MM.1S (cell line): Measurements from ENCODE around the gene RINL.

ENCODE experiments used
- DNase-seq: peaks from one replicate; pipeline ENCODE4 v3.0.0-alpha.2; 2015
- H2AFZ ChIP-seq: fragments of 300-600 bp; sonication (generic); 2 replicates; pipeline ENCODE4 v1.6.0; 2016; ENCODE audit warnings: antibody characterized with exemption, low read length
- H3F3A ChIP-seq: fragments of 300-600 bp; sonication (generic); 2 replicates; pipeline ENCODE4 v1.6.1; 2016; ENCODE audit warnings: mild to moderate bottlenecking, antibody characterized with exemption, low read length, moderate library complexity, mixed read lengths; ENCODE audit not compliant: insufficient read depth
- H3K27ac ChIP-seq: fragments of 300-600 bp; sonication (generic); 2 replicates; pipeline ENCODE4 v1.5.1; 2016; ENCODE audit warnings: mild to moderate bottlenecking, low read length
- H3K27me3 ChIP-seq: fragments of 300-600 bp; sonication (generic); replicated peaks from 2 replicates; pipeline ENCODE4 v1.6.0; 2016; ENCODE audit warnings: low read length; ENCODE audit not compliant: insufficient read depth
- H3K36me3 ChIP-seq: fragments of 300-600 bp; sonication (generic); replicated peaks from 2 replicates; pipeline ENCODE4 v1.6.1; 2016; ENCODE audit warnings: mild to moderate bottlenecking, low read length, mixed read lengths; ENCODE audit not compliant: insufficient read depth
- H3K4me1 ChIP-seq: fragments of 300-600 bp; sonication (generic); 2 replicates; pipeline ENCODE4 v1.6.1; 2016; ENCODE audit warnings: low read length, mixed read lengths
- H3K4me2 ChIP-seq: fragments of 300-600 bp; sonication (generic); 2 replicates; pipeline ENCODE4 v1.6.0; 2016; ENCODE audit warnings: low read depth, low read length
- H3K4me3 ChIP-seq: fragments of 300-600 bp; sonication (generic); 2 replicates; pipeline ENCODE4 v1.5.1; 2016; ENCODE audit warnings: low read length, mixed read lengths
- H3K79me2 ChIP-seq: fragments of 300-600 bp; sonication (generic); 2 replicates; pipeline ENCODE4 v1.6.1; 2016; ENCODE audit warnings: mixed run types, low read length, mixed read lengths
- H3K9ac ChIP-seq: fragments of 300-600 bp; sonication (generic); 2 replicates; pipeline ENCODE4 v1.6.1; 2016; ENCODE audit warnings: low read length, mixed read lengths
- H3K9me2 ChIP-seq: fragments of 300-600 bp; sonication (generic); replicated peaks from 2 replicates; pipeline ENCODE4 v1.6.1; 2016; ENCODE audit warnings: mild to moderate bottlenecking, low read length, mixed read lengths; ENCODE audit not compliant: insufficient read depth
- H3K9me3 ChIP-seq: fragments of 300-600 bp; sonication (generic); replicated peaks from 2 replicates; pipeline ENCODE4 v1.6.1; 2016; ENCODE audit warnings: mild to moderate bottlenecking, low read length, mixed read lengths; ENCODE audit not compliant: insufficient read depth
- H4K20me1 ChIP-seq: fragments of 300-600 bp; sonication (generic); 2 replicates; pipeline ENCODE4 v1.6.1; 2016; ENCODE audit warnings: mild to moderate bottlenecking, low read length, moderate library complexity, mixed read lengths; ENCODE audit not compliant: insufficient read depth
- CTCF ChIP-seq: fragments of 300-600 bp; sonication (generic); IDR thresholded peaks from 2 replicates; pipeline ENCODE4 v1.5.1; 2016; ENCODE audit warnings: antibody characterized with exemption, low read length, mixed read lengths
- EZH2 ChIP-seq: fragments of 300-600 bp; sonication (generic); optimal IDR thresholded peaks from 2 replicates; pipeline ENCODE3; 2017; ENCODE audit warnings: low read depth, mild to moderate bottlenecking, antibody characterized with exemption, low read length, mixed read lengths
- EZH2phosphoT487 ChIP-seq: fragments of 300-600 bp; sonication (generic); IDR thresholded peaks from 2 replicates; pipeline ENCODE4 v1.6.1; 2018; ENCODE audit warnings: antibody characterized with exemption, low read length

The RINL gene

GRCh38 chr19:38853214-38853613 is 24.9 kb downstream of the RINL start:
- H3K4me3 ChIP-seq = peak overlapping the region; percentile 68
- peak overlapping the region; percentile 90 for H3K4me2 ChIP-seq
- no peak for TF ChIP-seq EZH2
- TF ChIP-seq CTCF = no peak
- no peak for TF ChIP-seq EZH2phosphoT487
- H3K9me2 ChIP-seq = no peaks in the 10 kb centered on the region
- H4K20me1 ChIP-seq = peaks cover 3% of the 10 kb centered on the region; the same call in 1 of the 2 replicates
- peaks cover 27% of the 10 kb centered on the region for H3K79me2 ChIP-seq
- peak overlapping the region; percentile 99 for H3K9ac ChIP-seq
- no peak for DNase-seq
- H3K9me3 ChIP-seq = no peaks in the 10 kb centered on the region
- peak overlapping the region; percentile 96; the same call in 1 of the 2 replicates for H3K27ac ChIP-seq
- peaks cover 23% of the 10 kb centered on the region for H3F3A ChIP-seq
- H3K27me3 ChIP-seq = no peaks in the 10 kb centered on the region
- peak overlapping the region; percentile 40 for H2AFZ ChIP-seq
- H3K36me3 ChIP-seq = no peaks in the 10 kb centered on the region
- H3K4me1 ChIP-seq = peaks cover 22% of the 10 kb centered on the region

- Histone ChIP-seq H3K27ac (peak overlapping the region; percentile 96), H3K4me3 (peak overlapping the region; percentile 68), H3K9ac (peak overlapping the region; percentile 99), H2AFZ (peak overlapping the region; percentile 40), H4K20me1 (peaks cover 3% of the 10 kb centered on the region; the same call in 1 of the 2 replicates), H3K4me2 (peak overlapping the region; percentile 90), H3K36me3 (no peaks in the 10 kb centered on the region), H3K27me3 (no peaks in the 10 kb centered on the region), H3K79me2 (peaks cover 35% of the 10 kb centered on the region), H3K4me1 (peaks cover 17% of the 10 kb centered on the region), H3K9me2 (no peaks in the 10 kb centered on the region), H3K9me3 (no peaks in the 10 kb centered on the region), H3F3A (peaks cover 19% of the 10 kb centered on the region)
- TF ChIP-seq EZH2 (no peak), EZH2phosphoT487 (no peak)
- peak; percentile 64 for DNase-seq
Observed at GRCh38 chr19:38852231-38853044, 25.6 kb downstream of the RINL start.

GRCh38 chr19:38851622-38852230 is 26.3 kb downstream of the RINL start:
- no peaks in the 10 kb centered on the region for H3K27me3 ChIP-seq
- H2AFZ ChIP-seq = peak overlapping the region; percentile 68

More at GRCh38 chr19:38851622-38852230, 26.3 kb downstream of the RINL start:
- Histone ChIP-seq H3K9ac (peak overlapping the region; percentile 99), H3K9me2 (no peaks in the 10 kb centered on the region), H4K20me1 (peaks cover 3% of the 10 kb centered on the region; the same call in 1 of the 2 replicates), H3K4me2 (peak overlapping the region; percentile 99), H3K4me3 (peak overlapping the region; percentile 68), H3K27ac (peak overlapping the region; percentile 96), H3F3A (peaks cover 16% of the 10 kb centered on the region), H3K79me2 (peaks cover 42% of the 10 kb centered on the region), H3K9me3 (no peaks in the 10 kb centered on the region), H3K36me3 (0 out of 2 replicates have a peak, but pooled peaks cover 5% of the 10 kb centered on the region), H3K4me1 (peaks cover 12% of the 10 kb centered on the region)
- TF ChIP-seq EZH2phosphoT487 (no peak), EZH2 (no peak), CTCF (no peak)
- DNase-seq = peak; percentile 95
